SK-N-MC (cell line): ENCODE measurements around the gene FCMR.

Source experiments
- EZH2 ChIP-seq: fragments of 200-600 bp; sonication (generic); IDR thresholded peaks from one replicate; pipeline ENCODE4 v1.6.1; 2017; ENCODE audit warnings: antibody characterized with exemption
- FOXP2 ChIP-seq: optimal IDR thresholded peaks from 2 replicates; pipeline ENCODE3; 2011; ENCODE audit warnings: mild to moderate bottlenecking, moderate library complexity; ENCODE audit not compliant: insufficient read depth; ENCODE audit errors: extremely low read length, control extremely low read depth
- POLR2AphosphoS5 ChIP-seq: IDR thresholded peaks from 2 replicates; pipeline ENCODE4 v1.6.1; 2012; ENCODE audit warnings: mild to moderate bottlenecking, low read depth, low read length, borderline replicate concordance

DNA sequence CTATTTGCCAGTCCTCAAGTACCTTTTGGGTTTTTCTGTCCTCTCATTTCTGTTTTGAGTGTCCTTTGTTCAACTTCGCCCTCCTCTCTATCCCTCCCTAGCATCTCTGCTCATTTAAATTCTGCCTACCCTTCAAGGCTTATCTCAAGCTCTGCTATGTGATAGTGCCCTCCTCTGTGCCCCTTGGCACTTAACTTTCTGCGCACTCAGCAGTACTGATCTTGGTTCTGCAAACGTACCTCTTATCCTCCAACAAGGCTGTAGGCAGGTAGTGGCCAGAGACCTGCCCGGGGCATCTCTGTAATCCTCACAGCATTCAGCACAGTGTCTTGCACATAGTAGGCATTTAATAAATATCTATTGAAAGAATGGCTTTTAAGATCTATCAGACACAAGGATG is 61.6 kb downstream of the FCMR start:
- TF ChIP-seq POLR2AphosphoS5: no peak
- TF ChIP-seq EZH2: no peak
- TF ChIP-seq FOXP2: no peak
